ENCODE data around the gene TEX261. TPM values are rescaled to one million over a fixed set of nuclear protein-coding genes. Genes with fewer than 3 reads are reported as not detected.

Gene TEX261
- total and polyA plus RNA-seq, 2 donors (not counting 3 experiments of a cell fraction or from before 2014, with no cell fraction given): 71.2 to 98.1 TPM

- no peaks in the 10 kb centered on the region for H3K9me3 ChIP-seq (replicated peaks; ENCODE audit: control insufficient read depth, insufficient read depth, low read length)
- H3K9me1 ChIP-seq (replicated peaks; ENCODE audit: control insufficient read depth, extremely low read depth, insufficient read depth, low read length): no peaks in the 10 kb centered on the region
- no peaks in the 10 kb centered on the region for H3K27me3 ChIP-seq (ENCODE audit: control insufficient read depth in 2 of 2, insufficient read depth in 2 of 2, low read length in 2 of 2)
- peaks cover 0 to 4% of the 10 kb centered on the region in 2 experiments for H3K36me3 ChIP-seq (ENCODE audit: control insufficient read depth in 2 of 2, extremely low read depth in 1 of 2, insufficient read depth in 2 of 2, low read length in 2 of 2)
- FAIRE-seq (no peak), DNase-seq (ENCODE audit: low read depth, low spot score) (no peak)
- ChIA-PET POLR2A (no interaction called here), CTCF (interaction anchor here (3.1 to 4.2 kb wide), 2 partner anchors 17 to 20 kb away, joined by 11 to 52 read pairs; no protein-coding TSS in a partner anchor)
- TF ChIP-seq GATA2 (IDR thresholded peaks at IDR 0.05; ENCODE audit: insufficient read depth, insufficient read length, low read depth, low read length) (no peak), POLR2AphosphoS5 (IDR thresholded peaks at IDR 0.05; ENCODE audit: insufficient read depth, low read depth, low read length) (no peak), EZH2 (IDR thresholded peaks at IDR 0.05; ENCODE audit: borderline replicate concordance, low read depth, low read length, severe bottlenecking) (no peak), POLR2A (IDR thresholded peaks at IDR 0.05; ENCODE audit: low read depth, low read length) (no peak), MYC (IDR thresholded peaks at IDR 0.05; ENCODE audit: low read depth, low read length) (no peak), CTCF (IDR thresholded peaks at IDR 0.05; ENCODE audit: extremely low read depth in 1 of 2, insufficient read depth in 1 of 2, low read depth in 1 of 2, low read length in 2 of 2) (no peak), MAX (IDR thresholded peaks at IDR 0.05; ENCODE audit: insufficient read depth, insufficient read length) (no peak), FOS (IDR thresholded peaks at IDR 0.05; ENCODE audit: borderline replicate concordance, insufficient read depth, low read length) (no peak), JUN (IDR thresholded peaks at IDR 0.05; ENCODE audit: borderline replicate concordance, insufficient read depth, insufficient read length, low read depth) (no peak)
- H3K27ac ChIP-seq (ENCODE audit: insufficient read depth, low read depth, low read length): no peak overlapping the region
- intact Hi-C loops (cut with micrococcal nuclease) (no loop called here), dilution Hi-C loops (cut with MboI; ENCODE audit: extremely low pct_ligation_motif_present, low sequenced_read_pairs) (no loop called here)
- no peak overlapping the region for H2AFZ ChIP-seq (ENCODE audit: low read depth, low read length)
- H3K4me2 ChIP-seq (ENCODE audit: insufficient read depth, low read length): no peak overlapping the region
- no peaks in the 10 kb centered on the region for H3K79me2 ChIP-seq (ENCODE audit: control insufficient read depth, insufficient read depth, low read length)
- H4K20me1 ChIP-seq (replicated peaks; ENCODE audit: control insufficient read depth, extremely low read depth, insufficient read depth, low read length): no peaks in the 10 kb centered on the region
- peaks cover 8% of the 10 kb centered on the region for H3K4me1 ChIP-seq (ENCODE audit: control insufficient read depth, extremely low read depth, insufficient read depth, low read length)
- BruUV-seq (replicated peaks): no TSS peak
- H3K9ac ChIP-seq (replicated peaks; ENCODE audit: extremely low read depth, insufficient read depth, low read length): no peak overlapping the region
- H3K4me3 ChIP-seq (replicated peaks in 1 of 3; ENCODE audit: insufficient read depth in 1 of 3, low read depth in 1 of 3, low read length in 3 of 3): no peak overlapping the region
Observed at GRCh38 chr2:70981866-70982810, 12.5 kb downstream of the TEX261 start.

Measured in endothelial cell of umbilical vein (primary cell).